ENCODE results near the gene ERBB4.

GRCh38 chr2:212237350-212238095 is 301.1 kb downstream of the ERBB4 start:
- no peak for TF ChIP-seq CTCF (IDR thresholded peaks at IDR 0.05; ENCODE audit: low read length)
- no peak for TF ChIP-seq EZH2 (optimal IDR thresholded peaks at IDR 0.05; ENCODE audit: low read depth, low read length)

Data from MM.1S (cell line).